IMR-90 (cell line): ENCODE data around the gene ADARB2. TPM values are rescaled to one million over a fixed set of nuclear protein-coding genes. Genes with fewer than 3 reads are reported as not detected.
A peak's percentile ranks its signal among the peaks of the same experiment; 100 is the strongest.

ENCODE experiments used
- ATAC-seq: fragments of 200-7000 bp; cut with Tn5 transposase; 2 replicates; pipeline ENCODE4 v1.9.1; 2020; ENCODE audit warnings: low read depth, mild to moderate bottlenecking, moderate library complexity
- BruUV-seq: library from RNA; stranded (reverse); fragments of 400-500 nt; replicated peaks from 2 replicates; lab custom pipeline; 2021; lab: Mats Ljungman, UMichigan
- CTCF ChIA-PET: fragments of 300-600 bp; formaldehyde crosslinking; extraction: SDS; loops from one replicate; lab custom pipeline; 2021; ENCODE audit warnings: antibody characterized with exemption; lab: Yijun Ruan, JAX
- POLR2A ChIA-PET: fragments of 300-600 bp; sonication (Branson Sonifier 250); formaldehyde crosslinking; loops from one replicate; lab custom pipeline; 2022; ENCODE audit warnings: antibody characterized with exemption; ENCODE audit not compliant: unreplicated experiment; lab: Charles Lee
- DNase-seq: peaks from one replicate; pipeline ENCODE4 v3.0.0; 2013
- H2AFZ ChIP-seq: replicated peaks from 2 replicates; pipeline ENCODE3; 2013; ENCODE audit warnings: low read length, mild to moderate bottlenecking; ENCODE audit not compliant: poor library complexity
- H2AK5ac ChIP-seq: 2 replicates; pipeline ENCODE4 v1.6.1; 2013; ENCODE audit warnings: low read depth, low read length, inconsistent platforms
- H2AK9ac ChIP-seq: replicated peaks from 2 replicates; pipeline ENCODE3; 2013; ENCODE audit warnings: mild to moderate bottlenecking, low read depth, low read length, moderate library complexity; ENCODE audit not compliant: poor library complexity
- H2BK120ac ChIP-seq: 2 replicates; pipeline ENCODE4 v1.6.1; 2013; ENCODE audit warnings: low read depth, low read length, inconsistent platforms
- H2BK15ac ChIP-seq: 3 replicates; pipeline ENCODE4 v1.6.1; 2013; ENCODE audit warnings: low read depth, low read length, inconsistent platforms
- H2BK20ac ChIP-seq: 2 replicates; pipeline ENCODE4 v1.6.1; 2013; ENCODE audit warnings: low read depth, mild to moderate bottlenecking, inconsistent platforms, low read length, moderate library complexity
- H2BK5ac ChIP-seq: 2 replicates; pipeline ENCODE4 v1.6.1; 2013; ENCODE audit warnings: mild to moderate bottlenecking, low read depth, low read length, inconsistent platforms; ENCODE audit not compliant: poor library complexity, severe bottlenecking
- H3K14ac ChIP-seq: replicated peaks from 2 replicates; pipeline ENCODE4 v1.6.1; 2013; ENCODE audit warnings: low read depth, low read length, inconsistent platforms
- H3K18ac ChIP-seq: 2 replicates; pipeline ENCODE4 v1.6.1; 2013; ENCODE audit warnings: low read depth, low read length, control low read depth
- H3K23ac ChIP-seq: 2 replicates; pipeline ENCODE4 v1.6.1; 2013; ENCODE audit warnings: low read depth, low read length, inconsistent platforms
- H3K27ac ChIP-seq: 2 replicates; pipeline ENCODE4 v1.5.1; 2013; ENCODE audit warnings: mild to moderate bottlenecking, control low read depth, low read length; ENCODE audit not compliant: insufficient read depth
- H3K27me3 ChIP-seq: 2 replicates; pipeline ENCODE4 v1.6.1; 2013; ENCODE audit warnings: low read length; ENCODE audit not compliant: control insufficient read depth, insufficient read depth
- H3K36me3 ChIP-seq: 2 replicates; pipeline ENCODE4 v1.6.1; 2013; ENCODE audit warnings: low read length, mixed read lengths; ENCODE audit not compliant: control insufficient read depth, insufficient read depth
- H3K4ac ChIP-seq: 2 replicates; pipeline ENCODE4 v1.6.1; 2013; ENCODE audit warnings: low read depth, low read length, inconsistent platforms
- H3K4me1 ChIP-seq: 2 replicates; pipeline ENCODE4 v1.6.1; 2013; ENCODE audit warnings: low read length, mixed read lengths; ENCODE audit not compliant: control insufficient read depth, insufficient read depth
- H3K4me2 ChIP-seq: 2 replicates; pipeline ENCODE4 v1.6.1; 2013; ENCODE audit warnings: low read depth, mild to moderate bottlenecking, control low read depth, low read length, moderate library complexity
- H3K4me3 ChIP-seq: 2 replicates; pipeline ENCODE4 v1.5.1; 2013; ENCODE audit warnings: low read depth, mild to moderate bottlenecking, control low read depth, low read length, moderate library complexity; ENCODE audit not compliant: insufficient read depth
- H3K56ac ChIP-seq: 2 replicates; pipeline ENCODE4 v1.6.1; 2013; ENCODE audit warnings: low read length, inconsistent platforms; ENCODE audit not compliant: insufficient read depth; ENCODE audit errors: extremely low read depth
- H3K79me1 ChIP-seq, 2 experiments: 2 replicates each; pipeline ENCODE4 v1.6.1; 2013; ENCODE audit warnings: low read length in 2 of 2, inconsistent platforms in 1 of 2, low read depth in 1 of 2
- H3K9ac ChIP-seq: 2 replicates; pipeline ENCODE4 v1.6.1; 2013; ENCODE audit warnings: low read depth, low read length, control low read depth
- H3K9me1 ChIP-seq: 2 replicates; pipeline ENCODE4 v1.6.1; 2013; ENCODE audit warnings: low read length, inconsistent platforms; ENCODE audit not compliant: insufficient read depth
- H3K9me3 ChIP-seq: 2 replicates; pipeline ENCODE4 v1.6.1; 2013; ENCODE audit warnings: low read length; ENCODE audit not compliant: control insufficient read depth, insufficient read depth
- H4K20me1 ChIP-seq: 2 replicates; pipeline ENCODE4 v1.6.1; 2013; ENCODE audit warnings: low read length, inconsistent platforms; ENCODE audit not compliant: insufficient read depth
- H4K5ac ChIP-seq: 2 replicates; pipeline ENCODE4 v1.6.1; 2013; ENCODE audit warnings: mild to moderate bottlenecking, low read depth, low read length, control low read depth
- H4K8ac ChIP-seq, 2 experiments: 2 replicates each; pipeline ENCODE4 v1.6.1; 2013; ENCODE audit warnings: low read depth in 2 of 2, low read length in 2 of 2, control low read depth in 1 of 2, inconsistent platforms in 1 of 2
- H4K91ac ChIP-seq: 2 replicates; pipeline ENCODE4 v1.6.1; 2013; ENCODE audit warnings: low read depth, low read length, inconsistent platforms; ENCODE audit not compliant: insufficient read depth
- BHLHE40 ChIP-seq: fragments of 150-350 bp; IDR thresholded peaks from 2 replicates; pipeline ENCODE4 v1.6.1; 2016; ENCODE audit warnings: mild to moderate bottlenecking, low read depth, low read length
- CEBPB ChIP-seq: IDR thresholded peaks from 2 replicates; pipeline ENCODE4 v1.6.1; 2012; ENCODE audit warnings: low read depth, low read length, improper control_type of control experiment
- CHD1 ChIP-seq: IDR thresholded peaks from 2 replicates; pipeline ENCODE4 v1.6.1; 2012; ENCODE audit warnings: low read depth, low read length, improper control_type of control experiment
- MAFK ChIP-seq: IDR thresholded peaks from 2 replicates; pipeline ENCODE4 v1.6.1; 2012; ENCODE audit warnings: low read depth, low read length, improper control_type of control experiment
- RCOR1 ChIP-seq: IDR thresholded peaks from 2 replicates; pipeline ENCODE4 v1.6.1; 2012; ENCODE audit warnings: mild to moderate bottlenecking, low read length, improper control_type of control experiment; ENCODE audit not compliant: insufficient replicate concordance
- RFX5 ChIP-seq: IDR thresholded peaks from 2 replicates; pipeline ENCODE4 v1.8.0; 2012; ENCODE audit warnings: low read depth, mild to moderate bottlenecking, low read length, moderate library complexity
- USF2 ChIP-seq: fragments of 150-350 bp; IDR thresholded peaks from 2 replicates; pipeline ENCODE4 v1.6.1; 2017; ENCODE audit warnings: mild to moderate bottlenecking, antibody characterized with exemption, low read length, low read depth
- WGBS, 2 experiments: methylation state at CpG; one replicate each; pipeline versions ENCODE4 v1.1.5 to v1.1.7; 2013; ENCODE audit warnings: missing lambda C conversion rate in 2 of 2; ENCODE audit not compliant: insufficient read length in 1 of 2; ENCODE audit errors: extremely low coverage in 2 of 2; 5-methylcytosine and 5-hydroxymethylcytosine counted together
- dilution Hi-C: fragments of 300-500 bp; cut with HindIII; formaldehyde crosslinking; loops from one replicate; pipeline ENCODE4 v1.14.3; 2018; ENCODE audit warnings: low sequenced_read_pairs; ENCODE audit not compliant: unreplicated experiment
- in situ Hi-C: fragments of 300-500 bp; cut with MboI; formaldehyde crosslinking; loops from 3 replicates; pipeline ENCODE4 v1.14.3; 2019; ENCODE audit warnings: low sequenced_read_pairs, inconsistent platforms, mixed read lengths
- intact Hi-C: fragments of 100-400 bp; cut with micrococcal nuclease; formaldehyde crosslinking; loops from 2 replicates; pipeline ENCODE4 v1.10.0; 2022
- polyA plus RNA-seq, 3 experiments: library from polyadenylated mRNA; depleted of rRNA; stranded (reverse); fragments of >200 nt; gene quantifications; 2 replicates each; pipeline ENCODE4 v1.2.3, GENCODE V29; 2012; ENCODE audit warnings: low replicate concordance in 1 of 3
- total RNA-seq: library from RNA; depleted of rRNA; stranded (reverse); fragments of >200 nt; gene quantifications from 2 replicates; pipeline ENCODE4 v1.2.3, GENCODE V29; 2012

Gene ADARB2
- total and polyA plus RNA-seq, 2 of the 4 experiments (the other 2 are of a cell fraction), result not detected

GRCh38 chr10:1643908-1644179 lies 93.5 kb downstream of the ADARB2 start:
- Histone ChIP-seq H3K56ac (no peak overlapping the region), H3K27me3 (no peaks in the 10 kb centered on the region), H3K18ac (no peak overlapping the region), H2AK9ac (peak overlapping the region; percentile 72), H2BK20ac (no peak overlapping the region), H2BK5ac (no peak overlapping the region), H2BK15ac (no peak overlapping the region), H2AK5ac (no peak overlapping the region), H4K5ac (no peak overlapping the region), H3K9me3 (peaks cover 32% of the 10 kb centered on the region), H3K4ac (no peak overlapping the region), H3K9me1 (no peaks in the 10 kb centered on the region), H3K14ac (no peak overlapping the region), H3K23ac (no peak overlapping the region), H3K4me2 (no peak overlapping the region), H3K4me1 (no peaks in the 10 kb centered on the region), H4K20me1 (no peaks in the 10 kb centered on the region), H3K9ac (no peak overlapping the region), H3K27ac (no peak overlapping the region), H3K79me1 (no peaks in the 10 kb centered on the region), H4K8ac (no peak overlapping the region), H4K91ac (no peak overlapping the region), H2AFZ (no peak overlapping the region), H3K36me3 (no peaks in the 10 kb centered on the region), H2BK120ac (no peak overlapping the region), H3K4me3 (no peak overlapping the region)
- ATAC-seq, result no peak
- dilution Hi-C loops (no loop called here), in situ Hi-C loops (no loop called here), intact Hi-C loops (no loop called here)
- no TSS peak for BruUV-seq
- WGBS, 2 experiments, result 0% methylated on average over 1 of the region's 9 CpGs; no CpG with 5 or more reads in 1 of the 2 experiments
- POLR2A ChIA-PET, result no interaction called here
- CTCF ChIA-PET, result no interaction called here
- no peak for TF ChIP-seq CEBPB
- no peak for TF ChIP-seq USF2
- TF ChIP-seq CHD1, result no peak
- no peak for TF ChIP-seq BHLHE40
- TF ChIP-seq MAFK, result no peak
- no peak for TF ChIP-seq RFX5
- no peak for TF ChIP-seq RCOR1
- DNase-seq, result no peak
